Measurements from ENCODE around the gene TLNRD1. TPM values are rescaled to one million over a fixed set of nuclear protein-coding genes. Genes with fewer than 3 reads are reported as not detected.

TLNRD1 gene
- total RNA-seq, 1 experiment from 2014 or later: 19.3 TPM

DNA sequence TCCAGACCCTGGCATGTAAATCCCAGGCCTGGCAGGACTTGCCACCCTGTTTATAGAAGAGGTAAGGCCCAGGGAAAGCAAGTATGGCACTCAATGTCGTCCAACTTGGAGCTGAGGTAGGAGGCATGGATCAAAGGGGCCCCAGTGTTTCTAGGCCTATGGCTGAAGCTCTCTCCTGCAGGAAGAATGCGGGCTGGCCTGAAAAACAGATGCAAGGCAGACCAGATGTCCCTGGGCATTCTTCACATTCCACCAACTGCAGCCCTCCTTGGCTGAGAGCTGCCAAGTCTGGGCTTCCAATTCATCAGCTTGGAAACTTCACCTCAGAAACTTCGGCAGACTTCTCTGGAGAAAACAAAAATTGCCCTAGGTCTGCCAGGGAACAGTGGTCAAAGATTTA, 33.3 kb upstream of the TLNRD1 start:
- Mint-ChIP-seq H3K36me3 (ENCODE audit: insufficient read depth in 1 of 3, low read depth in 3 of 3) (peaks cover 22 to 40% (median 38%) of the 10 kb centered on the region in 3 experiments), H3K4me1 (peaks cover 47 to 52% of the 10 kb centered on the region in 2 experiments)
- TF ChIP-seq, protein P1, sequence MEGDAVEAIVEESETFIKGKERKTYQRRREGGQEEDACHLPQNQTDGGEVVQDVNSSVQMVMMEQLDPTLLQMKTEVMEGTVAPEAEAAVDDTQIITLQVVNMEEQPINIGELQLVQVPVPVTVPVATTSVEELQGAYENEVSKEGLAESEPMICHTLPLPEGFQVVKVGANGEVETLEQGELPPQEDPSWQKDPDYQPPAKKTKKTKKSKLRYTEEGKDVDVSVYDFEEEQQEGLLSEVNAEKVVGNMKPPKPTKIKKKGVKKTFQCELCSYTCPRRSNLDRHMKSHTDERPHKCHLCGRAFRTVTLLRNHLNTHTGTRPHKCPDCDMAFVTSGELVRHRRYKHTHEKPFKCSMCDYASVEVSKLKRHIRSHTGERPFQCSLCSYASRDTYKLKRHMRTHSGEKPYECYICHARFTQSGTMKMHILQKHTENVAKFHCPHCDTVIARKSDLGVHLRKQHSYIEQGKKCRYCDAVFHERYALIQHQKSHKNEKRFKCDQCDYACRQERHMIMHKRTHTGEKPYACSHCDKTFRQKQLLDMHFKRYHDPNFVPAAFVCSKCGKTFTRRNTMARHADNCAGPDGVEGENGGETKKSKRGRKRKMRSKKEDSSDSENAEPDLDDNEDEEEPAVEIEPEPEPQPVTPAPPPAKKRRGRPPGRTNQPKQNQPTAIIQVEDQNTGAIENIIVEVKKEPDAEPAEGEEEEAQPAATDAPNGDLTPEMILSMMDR (conservative IDR thresholded peaks at IDR 0.05): no peak

More for the DNA sequence above, 33.3 kb upstream of the TLNRD1 start:
- no peak overlapping the region for H2AK5ac ChIP-seq (ENCODE audit: insufficient read length, low read length)
- H3K14ac ChIP-seq (ENCODE audit: insufficient read depth, low read length): no peak overlapping the region
- H3K4ac ChIP-seq (ENCODE audit: low read depth, low read length): no peak overlapping the region
- no peak overlapping the region for H2AFZ ChIP-seq (ENCODE audit: low read length)
- peak overlapping the region in 2 of 3 experiments; percentile 39 to 96; a peak in 5 of 7 replicates for H3K27ac Mint-ChIP-seq
- no peaks in the 10 kb centered on the region for H3K23me2 ChIP-seq (ENCODE audit: insufficient read length, low read depth, low read length, poor library complexity, severe bottlenecking)
- H3K9me3 ChIP-seq (ENCODE audit: control insufficient read depth, low read depth, low read length): no peaks in the 10 kb centered on the region
- no peak overlapping the region for H3K4me2 ChIP-seq (ENCODE audit: insufficient read depth, insufficient read length, low read length)
- peak; percentile 91 for DNase-seq
- H4K8ac ChIP-seq (replicated peaks; ENCODE audit: insufficient read length, low read depth, low read length): no peak overlapping the region
- H2BK15ac ChIP-seq (ENCODE audit: low read depth, low read length): no peak overlapping the region
- H3K9me3 Mint-ChIP-seq: peaks cover 10 to 16% of the 10 kb centered on the region in 2 experiments
- H2BK120ac ChIP-seq (ENCODE audit: low read depth, low read length, poor library complexity, severe bottlenecking): no peak overlapping the region
- no peak overlapping the region for H3K56ac ChIP-seq (ENCODE audit: insufficient read length, low read depth, low read length)
- no peak overlapping the region for H3T11ph ChIP-seq (ENCODE audit: low read length)
- H3K4me3 Mint-ChIP-seq: peak overlapping the region in 1 of 2 experiments; percentile 10; a peak in 1 of 5 replicates
- H3K18ac ChIP-seq (ENCODE audit: insufficient read length, low read depth, low read length): no peak overlapping the region
- H2BK5ac ChIP-seq (ENCODE audit: insufficient read length, low read length): no peak overlapping the region
- no peak overlapping the region for H3K23ac ChIP-seq (ENCODE audit: insufficient read length, low read depth, low read length)
- H2BK12ac ChIP-seq (ENCODE audit: insufficient read length, low read depth, low read length): no peak overlapping the region
- H3K27me3 Mint-ChIP-seq (ENCODE audit: low read depth): no peaks in the 10 kb centered on the region; the same call in 1 of the 2 replicates
- H4K20me1 ChIP-seq (ENCODE audit: control insufficient read depth, insufficient read depth, insufficient read length): no peaks in the 10 kb centered on the region
- H3K27ac ChIP-seq (ENCODE audit: insufficient read length, low read depth, low read length): no peak overlapping the region
- H4K5ac ChIP-seq (ENCODE audit: insufficient read length, low read depth, low read length): no peak overlapping the region
- no peaks in the 10 kb centered on the region for H3K79me2 ChIP-seq (ENCODE audit: insufficient read depth, low read length)
- no peak overlapping the region for H4K91ac ChIP-seq (ENCODE audit: insufficient read length, low read depth, low read length)
- no CpG with 5 or more reads among the region's 3 CpGs for WGBS (ENCODE audit: extremely low coverage, insufficient read length, low lambda C conversion rate)
- H3K79me1 ChIP-seq (ENCODE audit: insufficient read depth, low read depth, low read length, poor library complexity, severe bottlenecking): no peaks in the 10 kb centered on the region
- no peaks in the 10 kb centered on the region for H3K27me3 ChIP-seq (ENCODE audit: insufficient read depth, low read length)
- no peak overlapping the region for H2BK20ac ChIP-seq (ENCODE audit: low read depth, low read length, poor library complexity, severe bottlenecking)
- no peak overlapping the region for H3K9ac ChIP-seq (ENCODE audit: extremely low read depth, insufficient read length, low read length)
- H3K4me1 ChIP-seq (ENCODE audit: insufficient read depth, low read length): peaks cover 17% of the 10 kb centered on the region
